Endothelial cell of umbilical vein (primary cell): ENCODE measurements around the gene FLRT2. TPM values are rescaled to one million over a fixed set of nuclear protein-coding genes. Genes with fewer than 3 reads are reported as not detected.
A peak's percentile ranks its signal among the peaks of the same experiment; 100 is the strongest.

Source experiments
- BruUV-seq: library from RNA; stranded (reverse); fragments of 400-500 nt; replicated peaks from 2 replicates; lab custom pipeline; 2021; lab: Mats Ljungman, UMichigan
- CTCF ChIA-PET: fragments of 300-600, 350-600 bp; sonication (Branson Sonifier 250); formaldehyde crosslinking; loops from one replicate; lab custom pipeline; 2021; ENCODE audit warnings: antibody characterized with exemption, inconsistent platforms; lab: Charles Lee
- POLR2A ChIA-PET: fragments of 300-600, 350-600 bp; sonication (Branson Sonifier 250); formaldehyde crosslinking; loops from one replicate; lab custom pipeline; 2021; ENCODE audit warnings: antibody characterized with exemption, inconsistent platforms; lab: Charles Lee
- DNase-seq: peaks from one replicate; pipeline ENCODE4 v3.0.0-alpha.2; 2011; ENCODE audit warnings: low read depth, low spot score
- FAIRE-seq: peaks from 2 replicates; lab custom pipeline; 2011; peaks lifted over from hg19 to GRCh38; lab: Jason Lieb, UNC
- H2AFZ ChIP-seq: 2 replicates; pipeline ENCODE4 v1.6.0; 2012; ENCODE audit warnings: low read depth, low read length, control low read depth, inconsistent platforms
- H3K27ac ChIP-seq: 2 replicates; pipeline ENCODE4 v1.5.1; 2011; ENCODE audit warnings: low read depth, mild to moderate bottlenecking, control low read depth, low read length, moderate library complexity; ENCODE audit not compliant: insufficient read depth
- H3K27me3 ChIP-seq, 2 experiments: 2 replicates each; pipeline versions ENCODE4 v1.6.0 to v1.6.1; 2011; ENCODE audit warnings: low read length in 2 of 2, mixed read lengths in 1 of 2; ENCODE audit not compliant: control insufficient read depth in 2 of 2, insufficient read depth in 2 of 2
- H3K36me3 ChIP-seq, 2 experiments: 2 replicates in 1 of 2; 3 replicates in 1 of 2; pipeline ENCODE4 v1.5.1; 2011; ENCODE audit warnings: low read length in 2 of 2, mild to moderate bottlenecking in 1 of 2, moderate library complexity in 1 of 2; ENCODE audit not compliant: control insufficient read depth in 2 of 2, insufficient read depth in 2 of 2; ENCODE audit errors: extremely low read depth in 1 of 2
- H3K4me1 ChIP-seq: 3 replicates; pipeline ENCODE4 v1.5.1; 2011; ENCODE audit warnings: mild to moderate bottlenecking, low read length; ENCODE audit not compliant: control insufficient read depth, insufficient read depth; ENCODE audit errors: extremely low read depth
- H3K4me2 ChIP-seq: 2 replicates; pipeline ENCODE4 v1.6.1; 2011; ENCODE audit warnings: low read length, control low read depth, mixed read lengths; ENCODE audit not compliant: insufficient read depth
- H3K4me3 ChIP-seq, 3 experiments: fragments of 200-600 bp in 1 of 3; sonication (generic), shearing (Covaris generic) in 1 of 3; replicated peaks in 1 of 3; 2 replicates each; pipeline ENCODE4 v1.5.1; 2011 to 2016; ENCODE audit warnings: control low read depth in 3 of 3, low read length in 3 of 3, mild to moderate bottlenecking in 2 of 3, inconsistent platforms in 1 of 3, low read depth in 1 of 3, moderate library complexity in 1 of 3; ENCODE audit not compliant: insufficient read depth in 1 of 3
- H3K79me2 ChIP-seq: 2 replicates; pipeline ENCODE4 v1.6.0; 2012; ENCODE audit warnings: low read length, inconsistent platforms; ENCODE audit not compliant: control insufficient read depth, insufficient read depth
- H3K9ac ChIP-seq: replicated peaks from 2 replicates; pipeline ENCODE3; 2011; ENCODE audit warnings: low read length, control low read depth; ENCODE audit not compliant: insufficient read depth; ENCODE audit errors: extremely low read depth
- H3K9me1 ChIP-seq: replicated peaks from 3 replicates; pipeline ENCODE4 v1.6.0; 2011; ENCODE audit warnings: mild to moderate bottlenecking, low read length; ENCODE audit not compliant: control insufficient read depth, insufficient read depth; ENCODE audit errors: extremely low read depth
- H3K9me3 ChIP-seq: replicated peaks from 2 replicates; pipeline ENCODE4 v1.5.1; 2012; ENCODE audit warnings: low read length, inconsistent platforms; ENCODE audit not compliant: control insufficient read depth, insufficient read depth
- H4K20me1 ChIP-seq: replicated peaks from 2 replicates; pipeline ENCODE3; 2011; ENCODE audit warnings: mild to moderate bottlenecking, low read length; ENCODE audit not compliant: control insufficient read depth, insufficient read depth; ENCODE audit errors: extremely low read depth
- EZH2 ChIP-seq: IDR thresholded peaks from 2 replicates; pipeline ENCODE4 v1.6.1; 2012; ENCODE audit warnings: borderline replicate concordance, low read depth, mild to moderate bottlenecking, moderate library complexity, low read length, inconsistent platforms; ENCODE audit not compliant: severe bottlenecking
- FOS ChIP-seq: IDR thresholded peaks from 2 replicates; pipeline ENCODE4 v1.6.1; 2011; ENCODE audit warnings: mild to moderate bottlenecking, low read length, moderate library complexity, borderline replicate concordance; ENCODE audit not compliant: insufficient read depth
- GATA2 ChIP-seq: IDR thresholded peaks from 2 replicates; pipeline ENCODE4 v1.7.0; 2011; ENCODE audit warnings: low read depth, mild to moderate bottlenecking, moderate library complexity, mixed read lengths, low read length; ENCODE audit not compliant: insufficient read length, insufficient read depth
- JUN ChIP-seq: IDR thresholded peaks from 2 replicates; pipeline ENCODE4 v1.6.1; 2011; ENCODE audit warnings: borderline replicate concordance, low read depth; ENCODE audit not compliant: insufficient read length, insufficient read depth
- MYC ChIP-seq: IDR thresholded peaks from one replicate; pipeline ENCODE4 v1.6.1; 2011; ENCODE audit warnings: mild to moderate bottlenecking, low read depth, low read length
- POLR2A ChIP-seq: IDR thresholded peaks from 2 replicates; pipeline ENCODE4 v1.6.1; 2012; ENCODE audit warnings: low read depth, mild to moderate bottlenecking, control low read depth, low read length
- POLR2AphosphoS5 ChIP-seq: IDR thresholded peaks from 2 replicates; pipeline ENCODE4 v1.6.1; 2012; ENCODE audit warnings: low read depth, mild to moderate bottlenecking, control low read depth, low read length, moderate library complexity; ENCODE audit not compliant: insufficient read depth
- dilution Hi-C: fragments of 300-500 bp; cut with MboI; formaldehyde crosslinking; loops from one replicate; pipeline ENCODE4 v1.15.0; 2019; ENCODE audit warnings: low sequenced_read_pairs; ENCODE audit not compliant: extremely low pct_ligation_motif_present
- intact Hi-C: fragments of 100-400 bp; cut with micrococcal nuclease; formaldehyde crosslinking; loops from one replicate; pipeline ENCODE4 v1.10.0; 2022
- polyA plus RNA-seq, 4 experiments: library from polyadenylated mRNA; depleted of rRNA in 3 of 4; stranded (reverse) in 3 of 4; unstranded in 1 of 4; fragments of >200 nt; gene quantifications; 2 replicates each; pipeline versions ENCODE4 v1.2.1 to v1.2.3, GENCODE V29; 2011 to 2012; ENCODE audit warnings: missing spikeins in 1 of 4
- total RNA-seq: library from RNA; stranded (reverse); gene quantifications from 2 replicates; pipeline ENCODE4 v1.2.3, GENCODE V29; 2021
- TF ChIP-seq, protein P1 (sequence below), 2 donors: IDR thresholded peaks; 1 replicate in 1 of 2; 2 replicates in 1 of 2; pipeline ENCODE4 v1.5.1; 2011; ENCODE audit warnings: low read length in 2 of 2, mild to moderate bottlenecking in 2 of 2, moderate library complexity in 2 of 2, control low read depth in 1 of 2, inconsistent platforms in 1 of 2, low read depth in 1 of 2; ENCODE audit not compliant: insufficient read depth in 1 of 2; ENCODE audit errors: extremely low read depth in 1 of 2
- TF ChIP-seq, protein P2 (sequence below): IDR thresholded peaks from 2 replicates; pipeline ENCODE4 v1.6.1; 2011; ENCODE audit not compliant: insufficient read depth, insufficient read length

The FLRT2 gene
- total and polyA plus RNA-seq, 2 donors (not counting 3 experiments of a cell fraction or from before 2014, with no cell fraction given): 202 to 229 TPM

DNA sequence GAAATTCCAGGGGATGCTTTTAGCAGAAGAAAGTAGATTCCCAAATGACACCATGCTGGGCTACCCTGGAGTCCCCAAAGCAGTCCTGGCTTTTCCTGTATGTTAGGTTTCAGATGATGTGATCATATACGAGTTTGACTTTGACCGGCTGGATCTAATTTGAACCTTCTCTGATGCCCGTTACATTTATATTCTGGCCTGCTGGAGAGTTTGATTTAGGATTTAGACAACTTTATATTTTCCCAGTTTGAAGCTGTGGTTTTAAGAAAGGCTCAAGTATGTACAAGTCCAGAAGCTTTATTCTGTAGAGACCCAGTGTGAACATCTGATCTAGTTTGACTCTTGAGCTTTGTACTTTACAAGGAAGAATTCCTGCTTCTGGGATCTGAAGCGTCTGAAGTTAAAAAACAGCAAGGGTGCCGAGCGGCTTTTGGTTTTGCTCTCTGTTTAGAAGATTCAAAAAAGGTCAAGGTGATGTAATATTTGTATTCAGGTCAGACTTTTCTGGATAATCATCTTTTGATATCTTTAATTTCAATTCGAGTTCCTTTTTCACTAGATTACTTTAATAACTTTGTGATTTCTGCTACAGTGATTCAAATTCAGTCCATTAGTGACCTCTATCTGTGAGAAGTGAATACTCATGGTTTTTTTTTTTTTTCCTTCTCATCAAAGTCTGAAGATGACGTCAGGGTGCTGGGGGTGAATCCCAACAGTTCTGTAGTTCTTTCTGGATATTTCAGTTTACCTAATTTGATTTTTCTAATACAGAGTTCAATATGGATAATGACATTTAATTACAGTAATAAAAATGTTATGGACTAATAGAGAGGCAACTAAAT, 6.3 kb downstream of the FLRT2 start:
- intact Hi-C loops: loop anchor here (1.0 to 10.0 kb wide), 6 partner anchors 30 to 1530 kb away; no protein-coding TSS in a partner anchor
- BruUV-seq: no TSS peak
- peak; percentile 80 for DNase-seq

More for the DNA sequence above, 6.3 kb downstream of the FLRT2 start:
- no peaks in the 10 kb centered on the region for H3K27me3 ChIP-seq
- peak overlapping the region; percentile 1 for H2AFZ ChIP-seq
- no peaks in the 10 kb centered on the region for H3K9me1 ChIP-seq
- H3K4me2 ChIP-seq: peak overlapping the region; percentile 97
- ChIA-PET POLR2A (interaction anchor here (1.3 kb wide), 1 partner anchor 8 kb away, joined by 6 read pairs; no protein-coding TSS in a partner anchor), CTCF (interaction anchor here (0.7 to 4.0 kb wide), 15 partner anchors 8 to 1597 kb away, joined by 3 to 23 read pairs (median 4); no protein-coding TSS in a partner anchor)
- peak overlapping the region; percentile 97 for H3K9ac ChIP-seq
- no peaks in the 10 kb centered on the region for H3K9me3 ChIP-seq
- dilution Hi-C loops: no loop called here
- FAIRE-seq: peak; percentile 83
- peaks cover under 1 to 4% of the 10 kb centered on the region in 2 experiments for H3K36me3 ChIP-seq
- peaks cover 60% of the 10 kb centered on the region for H3K79me2 ChIP-seq
- H3K4me3 ChIP-seq: peak overlapping the region; percentile 12 to 94 (median 93)
- TF ChIP-seq POLR2A (no peak), GATA2 (no peak), JUN (peak; percentile 61), EZH2 (no peak), FOS (peak; percentile 17), MYC (no peak), POLR2AphosphoS5 (no peak)
- TF ChIP-seq, protein P1, sequence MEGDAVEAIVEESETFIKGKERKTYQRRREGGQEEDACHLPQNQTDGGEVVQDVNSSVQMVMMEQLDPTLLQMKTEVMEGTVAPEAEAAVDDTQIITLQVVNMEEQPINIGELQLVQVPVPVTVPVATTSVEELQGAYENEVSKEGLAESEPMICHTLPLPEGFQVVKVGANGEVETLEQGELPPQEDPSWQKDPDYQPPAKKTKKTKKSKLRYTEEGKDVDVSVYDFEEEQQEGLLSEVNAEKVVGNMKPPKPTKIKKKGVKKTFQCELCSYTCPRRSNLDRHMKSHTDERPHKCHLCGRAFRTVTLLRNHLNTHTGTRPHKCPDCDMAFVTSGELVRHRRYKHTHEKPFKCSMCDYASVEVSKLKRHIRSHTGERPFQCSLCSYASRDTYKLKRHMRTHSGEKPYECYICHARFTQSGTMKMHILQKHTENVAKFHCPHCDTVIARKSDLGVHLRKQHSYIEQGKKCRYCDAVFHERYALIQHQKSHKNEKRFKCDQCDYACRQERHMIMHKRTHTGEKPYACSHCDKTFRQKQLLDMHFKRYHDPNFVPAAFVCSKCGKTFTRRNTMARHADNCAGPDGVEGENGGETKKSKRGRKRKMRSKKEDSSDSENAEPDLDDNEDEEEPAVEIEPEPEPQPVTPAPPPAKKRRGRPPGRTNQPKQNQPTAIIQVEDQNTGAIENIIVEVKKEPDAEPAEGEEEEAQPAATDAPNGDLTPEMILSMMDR (IDR thresholded peaks at IDR 0.05; ENCODE audit: extremely low read depth in 1 of 2, insufficient read depth in 1 of 2, low read depth in 1 of 2, low read length in 2 of 2): peak; percentile 17 to 27
- TF ChIP-seq, protein P2, sequence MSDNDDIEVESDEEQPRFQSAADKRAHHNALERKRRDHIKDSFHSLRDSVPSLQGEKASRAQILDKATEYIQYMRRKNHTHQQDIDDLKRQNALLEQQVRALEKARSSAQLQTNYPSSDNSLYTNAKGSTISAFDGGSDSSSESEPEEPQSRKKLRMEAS: no peak
- H3K4me1 ChIP-seq: peaks cover 31% of the 10 kb centered on the region
- H4K20me1 ChIP-seq: peaks cover 17% of the 10 kb centered on the region
- H3K27ac ChIP-seq: peak overlapping the region; percentile 59
